ENCODE data around the gene GINS2. TPM values are rescaled to one million over a fixed set of nuclear protein-coding genes. Genes with fewer than 3 reads are reported as not detected.

GINS2 gene
- polyA plus RNA-seq, 1 of the 3 experiments (the other 2 are of a cell fraction), result 9.0 TPM

- no peak overlapping the region for H3K4me3 ChIP-seq (ENCODE audit: low read depth in 2 of 2, low read length in 1 of 2)
- H3F3A ChIP-seq (replicated peaks; ENCODE audit: insufficient read depth), result no peaks in the 10 kb centered on the region
- no peak overlapping the region for H3K9ac ChIP-seq
- H3K4me1 ChIP-seq (ENCODE audit: control insufficient read depth in 1 of 2, insufficient read depth in 2 of 2, low read depth in 1 of 2, low read length in 1 of 2), result no peaks in the 10 kb centered on the region
- no peak for DNase-seq
- 85% methylated on average over 16 of the region's 16 CpGs for WGBS (ENCODE audit: low lambda C conversion rate)
- POLR2A ChIA-PET, result no interaction called here
- no peaks in the 10 kb centered on the region for H4K20me1 ChIP-seq (ENCODE audit: insufficient read depth)
- no peaks in the 10 kb centered on the region for H3K27me3 ChIP-seq (ENCODE audit: insufficient read depth)
- no peaks in the 10 kb centered on the region for H3K79me2 ChIP-seq (ENCODE audit: insufficient read depth)
- H3K9me3 ChIP-seq, result no peaks in the 10 kb centered on the region
- peaks cover 0 to 3% of the 10 kb centered on the region in 2 experiments for H3K36me3 ChIP-seq (replicated peaks in 1 of 2; ENCODE audit: control insufficient read depth in 1 of 2, insufficient read depth in 2 of 2, low read length in 1 of 2)
- no peak overlapping the region for H3K27ac ChIP-seq (ENCODE audit: low read depth in 2 of 2, low read length in 1 of 2)
- H3K9me2 ChIP-seq, result no peaks in the 10 kb centered on the region
- CTCF ChIA-PET, result interaction anchor here (2.7 kb wide), 1 partner anchor 11 kb away, joined by 19 read pairs; no protein-coding TSS in a partner anchor
- no peak overlapping the region for H3K4me2 ChIP-seq
- H2AFZ ChIP-seq (ENCODE audit: low read depth), result no peak overlapping the region
- TF ChIP-seq REST (IDR thresholded peaks at IDR 0.05; ENCODE audit: low read depth, low read length), result no peak
- TF ChIP-seq CTCF (IDR thresholded peaks at IDR 0.05), result no peak
- no peak for TF ChIP-seq USF1 (IDR thresholded peaks at IDR 0.05; ENCODE audit: borderline replicate concordance, low read depth)
- no peak for TF ChIP-seq MAX (IDR thresholded peaks at IDR 0.05; ENCODE audit: low read depth)
- no peak for TF ChIP-seq MXI1 (IDR thresholded peaks at IDR 0.05; ENCODE audit: low read depth, low read length)
- TF ChIP-seq MEF2A (IDR thresholded peaks at IDR 0.05; ENCODE audit: borderline replicate concordance, low read depth), result no peak
- no peak for TF ChIP-seq GABPA (IDR thresholded peaks at IDR 0.05; ENCODE audit: low read depth)
- TF ChIP-seq YY1 (IDR thresholded peaks at IDR 0.05; ENCODE audit: low read depth), result no peak
- TF ChIP-seq TEAD4 (IDR thresholded peaks at IDR 0.05; ENCODE audit: borderline replicate concordance, insufficient read depth), result no peak
- no peak for TF ChIP-seq FOSL2 (IDR thresholded peaks at IDR 0.05; ENCODE audit: borderline replicate concordance, low read depth)
- no peak for TF ChIP-seq NFIC (IDR thresholded peaks at IDR 0.05; ENCODE audit: borderline replicate concordance)
- no peak for TF ChIP-seq RXRA (IDR thresholded peaks at IDR 0.05; ENCODE audit: borderline replicate concordance, low read depth)
- TF ChIP-seq ELF1 (IDR thresholded peaks at IDR 0.05), result no peak
- no peak for TF ChIP-seq TAF1 (IDR thresholded peaks at IDR 0.05; ENCODE audit: borderline replicate concordance, low read depth, low read length)
- no peak for TF ChIP-seq POLR2AphosphoS5 (IDR thresholded peaks at IDR 0.05; ENCODE audit: low read depth, low read length)
Measured at GRCh38 chr16:85707528-85708095, 18.9 kb upstream of the GINS2 start.
